WTC11 (cell line): ENCODE data around the gene BTNL2. TPM values are rescaled to one million over a fixed set of nuclear protein-coding genes. Genes with fewer than 3 reads are reported as not detected.

Experiments
- ATAC-seq: fragments of 200-7000 bp; cut with Tn5 transposase; 2 replicates; pipeline ENCODE4 v1.10.0; 2021; ENCODE audit warnings: mild to moderate bottlenecking, moderate library complexity
- CTCF ChIA-PET: fragments of 300-600 bp; sonication (Branson Sonifier 250); formaldehyde crosslinking; loops from one replicate; lab custom pipeline; 2021; ENCODE audit warnings: antibody characterized with exemption; lab: Charles Lee
- POLR2A ChIA-PET: fragments of 350-600 bp; sonication (Branson Sonifier 250); formaldehyde crosslinking; loops from one replicate; lab custom pipeline; 2021; ENCODE audit warnings: antibody characterized with exemption; lab: Charles Lee
- DNase-seq: peaks from one replicate; pipeline ENCODE4 v3.0.0; 2021; ENCODE audit warnings: low spot score
- H3K27ac Mint-ChIP-seq: 2 replicates; pipeline ENCODE4 v1.8.0; 2021; ENCODE audit warnings: mixed read lengths
- H3K27me3 Mint-ChIP-seq: 2 replicates; pipeline ENCODE4 v1.8.0; 2021; ENCODE audit warnings: low read depth, mild to moderate bottlenecking, moderate library complexity, mixed read lengths
- H3K36me3 Mint-ChIP-seq: 2 replicates; pipeline ENCODE4 v1.8.0; 2021; ENCODE audit warnings: mixed read lengths
- H3K4me1 Mint-ChIP-seq: 2 replicates; pipeline ENCODE4 v1.8.0; 2022; ENCODE audit warnings: mixed read lengths
- H3K4me3 Mint-ChIP-seq: 2 replicates; pipeline ENCODE4 v1.8.0; 2021; ENCODE audit warnings: mild to moderate bottlenecking, moderate library complexity, mixed read lengths
- H3K9me3 Mint-ChIP-seq: 2 replicates; pipeline ENCODE4 v1.8.0; 2021; ENCODE audit warnings: mixed read lengths
- CBFB ChIP-seq: sonication (generic); formaldehyde crosslinking; IDR thresholded peaks from 2 replicates; pipeline ENCODE4 v1.8.1; 2022; ENCODE audit warnings: mild to moderate bottlenecking, low read depth, missing genetic modification reagents
- CDX4 ChIP-seq: fragments of 250-450 bp; sonication (Bioruptor Pico); IDR thresholded peaks from 2 replicates; pipeline ENCODE4 v1.9.0; 2021; ENCODE audit warnings: moderate library complexity, mild to moderate bottlenecking, inconsistent platforms, borderline replicate concordance
- ESRRA ChIP-seq: sonication (generic); formaldehyde crosslinking; IDR thresholded peaks from 2 replicates; pipeline ENCODE4 v1.8.1; 2022; ENCODE audit warnings: mild to moderate bottlenecking, missing genetic modification reagents, borderline replicate concordance
- FOXJ3 ChIP-seq: sonication (generic); formaldehyde crosslinking; IDR thresholded peaks from 2 replicates; pipeline ENCODE4 v1.9.0; 2021; ENCODE audit warnings: missing genetic modification reagents, mild to moderate bottlenecking, borderline replicate concordance
- FOXP1 ChIP-seq: sonication (generic); formaldehyde crosslinking; IDR thresholded peaks from 2 replicates; pipeline ENCODE4 v1.8.0; 2022; ENCODE audit warnings: missing genetic modification reagents, mild to moderate bottlenecking, moderate library complexity, borderline replicate concordance
- FOXP4 ChIP-seq: sonication (generic); formaldehyde crosslinking; IDR thresholded peaks from 2 replicates; pipeline ENCODE4 v1.8.0; 2022; ENCODE audit warnings: mild to moderate bottlenecking, missing genetic modification reagents
- IRF1 ChIP-seq: sonication (generic); formaldehyde crosslinking; IDR thresholded peaks from 2 replicates; pipeline ENCODE4 v1.8.0; 2023; ENCODE audit warnings: missing genetic modification reagents
- JUN ChIP-seq: sonication (generic); formaldehyde crosslinking; IDR thresholded peaks from 2 replicates; pipeline ENCODE4 v1.8.0; 2023; ENCODE audit warnings: mild to moderate bottlenecking, missing genetic modification reagents
- NFYB ChIP-seq: sonication (generic); formaldehyde crosslinking; conservative IDR thresholded peaks from 2 replicates; pipeline ENCODE4 v1.8.0; 2022; ENCODE audit warnings: low read depth, missing genetic modification reagents
- NR1H2 ChIP-seq: sonication (generic); formaldehyde crosslinking; IDR thresholded peaks from 2 replicates; pipeline ENCODE4 v1.9.0; 2021; ENCODE audit warnings: mild to moderate bottlenecking, moderate library complexity, missing genetic modification reagents
- SMAD4 ChIP-seq: sonication (generic); formaldehyde crosslinking; IDR thresholded peaks from 2 replicates; pipeline ENCODE4 v1.8.0; 2022; ENCODE audit warnings: mild to moderate bottlenecking, missing genetic modification reagents
- TEAD4 ChIP-seq: sonication (generic); formaldehyde crosslinking; IDR thresholded peaks from 2 replicates; pipeline ENCODE4 v1.8.0; 2022; ENCODE audit warnings: mild to moderate bottlenecking, missing genetic modification reagents
- USF2 ChIP-seq: sonication (generic); formaldehyde crosslinking; IDR thresholded peaks from 2 replicates; pipeline ENCODE4 v1.8.1; 2023; ENCODE audit warnings: mild to moderate bottlenecking, missing genetic modification reagents, moderate library complexity
- ZMAT4 ChIP-seq: fragments of 250-450 bp; sonication (Bioruptor Pico); IDR thresholded peaks from 2 replicates; pipeline ENCODE4 v1.9.0; 2021; ENCODE audit warnings: mild to moderate bottlenecking
- ZNF121 ChIP-seq: sonication (generic); formaldehyde crosslinking; IDR thresholded peaks from 2 replicates; pipeline ENCODE4 v1.8.0; 2023; ENCODE audit warnings: missing genetic modification reagents
- ZNF219 ChIP-seq: sonication (generic); formaldehyde crosslinking; IDR thresholded peaks from 2 replicates; pipeline ENCODE4 v1.8.0; 2023; ENCODE audit warnings: missing genetic modification reagents, mild to moderate bottlenecking, borderline replicate concordance
- ZNF532 ChIP-seq: fragments of 250-450 bp; sonication (Bioruptor Pico); IDR thresholded peaks from 2 replicates; pipeline ENCODE4 v1.9.0; 2021; ENCODE audit warnings: mild to moderate bottlenecking, borderline replicate concordance
- ZSCAN18 ChIP-seq: fragments of 250-450 bp; sonication (Bioruptor Pico); IDR thresholded peaks from 2 replicates; pipeline ENCODE4 v2.1.2; 2022; ENCODE audit warnings: mild to moderate bottlenecking, moderate library complexity
- total RNA-seq: library from RNA; stranded (reverse); gene quantifications from 3 replicates; pipeline ENCODE4 v1.2.3, GENCODE V29; 2021

Gene BTNL2
- total RNA-seq, 1 experiment from 2014 or later: not detected

GRCh38 chr6:32410906-32411305 lies 3.9 kb upstream of the BTNL2 start (continued):
- TF ChIP-seq ZNF532 (no peak), ZNF121 (CRISPR knock-in tag) (no peak), CDX4 (CRISPR knock-in tag) (no peak)
- TF ChIP-seq, all 79 proteins: peak for 0

GRCh38 chr6:32406197-32406596 lies 784 bp downstream of the BTNL2 start:
- ATAC-seq: no peak
- CTCF ChIA-PET: interaction anchor here (1.1 to 1.5 kb wide), 3 partner anchors 161 to 378 kb away, joined by 3 to 4 read pairs (median 3); no protein-coding TSS in a partner anchor

GRCh38 chr6:32405656-32406055 lies 1.3 kb downstream of the BTNL2 start:
- peaks cover 5% of the 10 kb centered on the region; the same call in 1 of the 2 replicates for H3K27me3 Mint-ChIP-seq
- H3K36me3 Mint-ChIP-seq: no peaks in the 10 kb centered on the region
- no peak overlapping the region for H3K4me3 Mint-ChIP-seq
- ATAC-seq: no peak
- no peak overlapping the region for H3K27ac Mint-ChIP-seq
- DNase-seq: no peak
- ChIA-PET POLR2A (no interaction called here), CTCF (interaction anchor here (1.1 to 4.7 kb wide), 2 partner anchors 8 to 378 kb away, joined by 3 to 20 read pairs; no protein-coding TSS in a partner anchor)
- TF ChIP-seq FOXP4 (no peak), NFYB (CRISPR knock-in tag) (no peak), JUN (CRISPR knock-in tag) (no peak), ESRRA (CRISPR knock-in tag) (no peak), FOXJ3 (CRISPR knock-in tag) (no peak), FOXP1 (CRISPR knock-in tag) (no peak), IRF1 (CRISPR knock-in tag) (no peak), CBFB (CRISPR knock-in tag) (no peak), USF2 (CRISPR knock-in tag) (no peak)
- peaks cover 4% of the 10 kb centered on the region for H3K9me3 Mint-ChIP-seq
- H3K4me1 Mint-ChIP-seq: peaks cover 10% of the 10 kb centered on the region; the same call in 1 of the 2 replicates

More at GRCh38 chr6:32406197-32406596, 784 bp downstream of the BTNL2 start:
- Mint-ChIP-seq H3K9me3 (peaks cover 3% of the 10 kb centered on the region), H3K27ac (no peak overlapping the region), H3K4me1 (peaks cover 10% of the 10 kb centered on the region; the same call in 1 of the 2 replicates), H3K36me3 (no peaks in the 10 kb centered on the region), H3K4me3 (no peak overlapping the region), H3K27me3 (peaks cover 8% of the 10 kb centered on the region; the same call in 1 of the 2 replicates)
- POLR2A ChIA-PET: no interaction called here
- TF ChIP-seq SMAD4 (CRISPR knock-in tag) (no peak), NR1H2 (CRISPR knock-in tag) (no peak), CBFB (CRISPR knock-in tag) (no peak), ZNF219 (CRISPR knock-in tag) (no peak), ZSCAN18 (CRISPR knock-in tag) (no peak), TEAD4 (CRISPR knock-in tag) (no peak), ZMAT4 (CRISPR knock-in tag) (no peak)
- DNase-seq: no peak
